Fibroblast of skin of scalp (primary cell): ENCODE measurements around the gene LRRC39. TPM values are rescaled to one million over a fixed set of nuclear protein-coding genes. Genes with fewer than 3 reads are reported as not detected.
"Not testable (repeated sequence)": the region's sequence is repeated elsewhere in the genome, so short reads cannot be mapped to it uniquely, and the experiment has no call there.

ENCODE experiments used
- DNase-seq: peaks from one replicate; pipeline ENCODE4 v3.0.0-alpha.2; 2013
- polyA plus RNA-seq, 2 experiments: library from polyadenylated mRNA; unstranded; fragments of 120-200 nt; gene quantifications; one replicate each; pipeline ENCODE4 v1.2.1, GENCODE V29; 2013; ENCODE audit not compliant: insufficient read length in 2 of 2

LRRC39 gene
- 1.1 TPM for polyA plus RNA-seq (2013, experiment 1 of 2; ENCODE audit: insufficient read length)
- polyA plus RNA-seq (2013, experiment 2 of 2; ENCODE audit: insufficient read length) = 6.5 TPM

- no peak for DNase-seq
These were observed at the start of gene LRRC39 for GRCh38 chr1:100178091-100178490. Gene LRRC39 (minus strand): TSS chr1:100178256. CDS start chr1:100168516, 9,740 bp downstream.

GRCh38 chr1:100222428-100222827 is 44.4 kb upstream of the LRRC39 start:
- DNase-seq = no peak

- no peak for DNase-seq
These were observed 41.8 kb upstream of the LRRC39 start for GRCh38 chr1:100219883-100220282.

GRCh38 chr1:100219457-100219856 is 41.4 kb upstream of the LRRC39 start:
- no peak for DNase-seq

GRCh38 chr1:100217834-100218233 is 39.8 kb upstream of the LRRC39 start:
- DNase-seq = no peak

- DNase-seq = no peak
These were observed 37.0 kb upstream of the LRRC39 start for GRCh38 chr1:100215101-100215500.

- DNase-seq = no peak
These were observed 35.1 kb upstream of the LRRC39 start for GRCh38 chr1:100213141-100213540.

GRCh38 chr1:100206301-100206700 is 28.2 kb upstream of the LRRC39 start:
- DNase-seq = no peak

- DNase-seq = not testable (repeated sequence)
These were observed 27.5 kb upstream of the LRRC39 start for GRCh38 chr1:100205593-100205992.

GRCh38 chr1:100205103-100205502 is 27.0 kb upstream of the LRRC39 start:
- not testable (repeated sequence) for DNase-seq

- DNase-seq = not testable (repeated sequence)
These were observed 24.6 kb upstream of the LRRC39 start for GRCh38 chr1:100202703-100203102.

- not testable (repeated sequence) for DNase-seq
These were observed 22.0 kb upstream of the LRRC39 start for GRCh38 chr1:100200060-100200459.

- DNase-seq = no peak
These were observed 20.5 kb upstream of the LRRC39 start for GRCh38 chr1:100198596-100198995.

- DNase-seq = peak; percentile 44
These were observed 10.6 kb upstream of the LRRC39 start for GRCh38 chr1:100188617-100189016.

GRCh38 chr1:100187912-100188311 is 9.9 kb upstream of the LRRC39 start:
- DNase-seq = no peak

GRCh38 chr1:100184536-100184935 is 6.5 kb upstream of the LRRC39 start:
- DNase-seq = no peak

GRCh38 chr1:100183370-100183769 is 5.3 kb upstream of the LRRC39 start:
- no peak for DNase-seq

- no peak for DNase-seq
These were observed 588 bp downstream of the LRRC39 start for GRCh38 chr1:100177295-100178041.

GRCh38 chr1:100168051-100168450 is 10.0 kb downstream of the LRRC39 start:
- no peak for DNase-seq

GRCh38 chr1:100164702-100165101 is 13.4 kb downstream of the LRRC39 start:
- peak; percentile 0 for DNase-seq

GRCh38 chr1:100164216-100164615 is 13.8 kb downstream of the LRRC39 start:
- peak; percentile 85 for DNase-seq

GRCh38 chr1:100162881-100163280 is 15.2 kb downstream of the LRRC39 start:
- DNase-seq = no peak

GRCh38 chr1:100152271-100152670 is 25.8 kb downstream of the LRRC39 start:
- no peak for DNase-seq

GRCh38 chr1:100151679-100152078 is 26.4 kb downstream of the LRRC39 start:
- DNase-seq = no peak

- DNase-seq = no peak
These were observed 30.2 kb downstream of the LRRC39 start for GRCh38 chr1:100147875-100148274.
